HepG2 (cell line): Measurements from ENCODE around the gene ATE1. TPM values are rescaled to one million over a fixed set of nuclear protein-coding genes. Genes with fewer than 3 reads are reported as not detected.

Experiments
- ATAC-seq: fragments of 200-7000 bp; cut with Tn5 transposase; 3 replicates; pipeline ENCODE4 v1.9.1; 2020; ENCODE audit warnings: mild to moderate bottlenecking, moderate library complexity
- BruUV-seq: library from RNA; stranded (reverse); fragments of 400-500 nt; replicated peaks from 2 replicates; lab custom pipeline; 2021; lab: Mats Ljungman, UMichigan
- CTCF ChIA-PET: fragments of 300-600 bp; formaldehyde crosslinking; extraction: SDS; loops from one replicate; lab custom pipeline; 2021; ENCODE audit warnings: low total read pairs, inconsistent platforms, low intra/inter-chr PET ratio; lab: Yijun Ruan, JAX
- POLR2A ChIA-PET: fragments of 350-600 bp; sonication (Branson Sonifier 250); formaldehyde crosslinking; loops from one replicate; lab custom pipeline; 2020; ENCODE audit warnings: antibody characterized with exemption, inconsistent platforms; lab: Yijun Ruan, JAX
- DNase-seq: peaks from one replicate; pipeline ENCODE4 v3.0.0-alpha.2; 2015; ENCODE audit warnings: low spot score
- FAIRE-seq: peaks from 3 replicates; lab custom pipeline; 2011; peaks lifted over from hg19 to GRCh38; lab: Jason Lieb, UNC
- H2AFZ ChIP-seq: one replicate; pipeline ENCODE4 v1.6.1; 2011; ENCODE audit warnings: low read length, inconsistent platforms
- H3K27ac ChIP-seq: fragments of 300-600 bp; 3 replicates; pipeline ENCODE4 v1.8.0; 2011; ENCODE audit warnings: mixed run types, mild to moderate bottlenecking, mixed read lengths, low read length, inconsistent platforms; ENCODE audit not compliant: insufficient read depth; ENCODE audit errors: extremely low read length
- H3K27me3 ChIP-seq, 2 experiments: fragments of 200-600 bp in 1 of 2; 2 replicates in 1 of 2; 3 replicates in 1 of 2; pipeline versions ENCODE4 v1.6.0 to v1.8.0; 2011; ENCODE audit warnings: low read length in 2 of 2, mild to moderate bottlenecking in 2 of 2, moderate library complexity in 2 of 2, inconsistent platforms in 1 of 2; ENCODE audit not compliant: insufficient read depth in 2 of 2, control insufficient read depth in 1 of 2
- H3K36me3 ChIP-seq, 2 experiments: fragments of 200-600 bp in 1 of 2; replicated peaks in 1 of 2; 2 replicates in 1 of 2; 3 replicates in 1 of 2; pipeline versions ENCODE4 v1.5.1 to v1.8.0; 2011; ENCODE audit warnings: low read length in 2 of 2, inconsistent platforms in 1 of 2; ENCODE audit not compliant: insufficient read depth in 2 of 2, control insufficient read depth in 1 of 2
- H3K4me1 ChIP-seq: 2 replicates; pipeline ENCODE4 v1.5.1; 2012; ENCODE audit warnings: low read length, inconsistent platforms; ENCODE audit not compliant: insufficient read depth
- H3K4me2 ChIP-seq: 2 replicates; pipeline ENCODE4 v1.6.0; 2011; ENCODE audit warnings: low read depth, low read length, inconsistent platforms
- H3K4me3 ChIP-seq, 3 experiments: fragments of 200-600 bp in 1 of 3; sonication (generic), shearing (Covaris generic) in 1 of 3; replicated peaks in 1 of 3; 2 replicates each; pipeline ENCODE4 v1.5.1; 2011 to 2016; ENCODE audit warnings: low read length in 3 of 3, inconsistent platforms in 2 of 3, low read depth in 2 of 3, mild to moderate bottlenecking in 2 of 3, control low read depth in 1 of 3, mixed read lengths in 1 of 3; ENCODE audit not compliant: insufficient read depth in 1 of 3
- H3K79me2 ChIP-seq: one replicate; pipeline ENCODE4 v1.6.1; 2011; ENCODE audit warnings: low read length, inconsistent platforms; ENCODE audit not compliant: insufficient read depth
- H3K9ac ChIP-seq: 2 replicates; pipeline ENCODE4 v1.6.0; 2011; ENCODE audit warnings: mild to moderate bottlenecking, low read depth, low read length, inconsistent platforms; ENCODE audit not compliant: insufficient read depth
- H3K9me3 ChIP-seq: 2 replicates; pipeline ENCODE4 v1.5.1; 2012; ENCODE audit warnings: mild to moderate bottlenecking, low read length
- H4K20me1 ChIP-seq: 2 replicates; pipeline ENCODE4 v1.6.0; 2011; ENCODE audit warnings: inconsistent platforms, mild to moderate bottlenecking, low read length, moderate library complexity; ENCODE audit not compliant: insufficient read depth
- CHD2 ChIP-seq: IDR thresholded peaks from 2 replicates; pipeline ENCODE4 v1.6.1; 2011; ENCODE audit warnings: low read depth, low read length, improper control_type of control experiment
- HDAC2 ChIP-seq: sonication (generic); formaldehyde crosslinking; IDR thresholded peaks from 2 replicates; pipeline ENCODE4 v1.4.0; 2020; ENCODE audit warnings: missing genetic modification reagents
- HNF1A ChIP-seq, 2 experiments: sonication (generic) in 1 of 2; formaldehyde crosslinking in 1 of 2; IDR thresholded peaks; 2 replicates each; pipeline versions ENCODE4 v1.4.0 to v1.6.1; 2016 to 2020; ENCODE audit warnings: borderline replicate concordance in 1 of 2, low read depth in 1 of 2, mild to moderate bottlenecking in 1 of 2, missing genetic modification reagents in 1 of 2
- HOXA7 ChIP-seq: sonication (generic); formaldehyde crosslinking; IDR thresholded peaks from 2 replicates; pipeline ENCODE4 v1.8.1; 2022; ENCODE audit warnings: mild to moderate bottlenecking, missing genetic modification reagents, moderate library complexity
- RFX3 ChIP-seq: IDR thresholded peaks from 2 replicates; pipeline ENCODE4 v1.6.1; 2016; ENCODE audit warnings: missing biosample characterization, missing genetic modification reagents
- ZNF329 ChIP-seq: sonication (generic); formaldehyde crosslinking; IDR thresholded peaks from 2 replicates; pipeline ENCODE4 v1.9.0; 2021; ENCODE audit warnings: low read depth, mild to moderate bottlenecking, missing genetic modification reagents
- ZNF33A ChIP-seq: sonication (generic); formaldehyde crosslinking; IDR thresholded peaks from 2 replicates; pipeline ENCODE4 v1.5.1; 2020; ENCODE audit warnings: missing genetic modification reagents, mild to moderate bottlenecking, moderate library complexity, borderline replicate concordance
- ZNF512 ChIP-seq: sonication (generic); formaldehyde crosslinking; IDR thresholded peaks from 2 replicates; pipeline ENCODE4 v1.4.0; 2020; ENCODE audit warnings: mild to moderate bottlenecking, missing genetic modification reagents
- WGBS: methylation state at CpG from one replicate; pipeline ENCODE4 v1.1.6; 2017; ENCODE audit warnings: low lambda C conversion rate; 5-methylcytosine and 5-hydroxymethylcytosine counted together
- in situ Hi-C: cut with HindIII; loops from 2 replicates; pipeline ENCODE4 v1.10.0; 2017; ENCODE audit warnings: low pct_unique_long_range_greater_than_20kb; ENCODE audit not compliant: extremely low pct_ligation_motif_present
- intact Hi-C: fragments of 100-400 bp; cut with micrococcal nuclease; formaldehyde crosslinking; loops from one replicate; pipeline ENCODE4 v1.10.0; 2022; ENCODE audit not compliant: unreplicated experiment
- polyA plus RNA-seq, 8 experiments: library from polyadenylated mRNA; depleted of rRNA in 3 of 8; stranded (reverse) in 7 of 8; unstranded in 1 of 8; fragments of >200 nt; fragmentation: Illumina TruSeq in 4 of 8; extraction: Trizol in 4 of 8; gene quantifications; 2 replicates each; pipeline versions ENCODE4 v1.2.1 to v1.2.3, GENCODE V29; 2011 to 2016; ENCODE audit warnings: low read depth in 4 of 8, missing spikeins in 1 of 8, mixed read lengths in 1 of 8; ENCODE audit not compliant: insufficient read depth in 1 of 8
- total RNA-seq, 5 experiments: library from RNA; depleted of rRNA; stranded (reverse); fragments of >200 nt; fragmentation: Illumina TruSeq; extraction: Trizol; gene quantifications; 2 replicates each; pipeline ENCODE4 v1.2.3, GENCODE V29; 2016; ENCODE audit warnings: low read depth in 1 of 5
- TF ChIP-seq, protein P1 (sequence below): sonication (generic); formaldehyde crosslinking; IDR thresholded peaks from 2 replicates; pipeline ENCODE4 v1.5.1; 2020; ENCODE audit warnings: mild to moderate bottlenecking, moderate library complexity, missing genetic modification reagents

Gene ATE1
- total and polyA plus RNA-seq, 2 of the 13 experiments (the other 11 are each of a cell fraction or from before 2014, with no cell fraction given) = 17.5 to 42.2 TPM

GRCh38 chr10:121816197-121816596, 111.6 kb downstream of the ATE1 start:
- ATAC-seq = no peak
- no TSS peak for BruUV-seq
- CTCF ChIA-PET = no interaction called here

GRCh38 chr10:121813857-121814256, 114.0 kb downstream of the ATE1 start:
- no peak overlapping the region for H3K4me3 ChIP-seq
- H3K4me1 ChIP-seq = peaks cover 4% of the 10 kb centered on the region
- 87% methylated on average over 4 of the region's 4 CpGs for WGBS
- H3K36me3 ChIP-seq = peaks cover 0 to 25% of the 10 kb centered on the region in 2 experiments; a peak in 4 of 5 replicates
- no peak overlapping the region for H3K4me2 ChIP-seq
- ChIA-PET POLR2A (no interaction called here), CTCF (no interaction called here)
- H3K27me3 ChIP-seq = no peaks in the 10 kb centered on the region
- no peak overlapping the region for H3K9ac ChIP-seq
- no peak overlapping the region for H2AFZ ChIP-seq
- intact Hi-C loops = no loop called here
- BruUV-seq = no TSS peak
- FAIRE-seq (no peak), ATAC-seq (no peak), DNase-seq (no peak)
- H3K27ac ChIP-seq = no peak overlapping the region
- H3K9me3 ChIP-seq = no peaks in the 10 kb centered on the region
- in situ Hi-C loops = no loop called here
- TF ChIP-seq ZNF512 (CRISPR knock-in tag) = no peak
- TF ChIP-seq, protein P1, sequence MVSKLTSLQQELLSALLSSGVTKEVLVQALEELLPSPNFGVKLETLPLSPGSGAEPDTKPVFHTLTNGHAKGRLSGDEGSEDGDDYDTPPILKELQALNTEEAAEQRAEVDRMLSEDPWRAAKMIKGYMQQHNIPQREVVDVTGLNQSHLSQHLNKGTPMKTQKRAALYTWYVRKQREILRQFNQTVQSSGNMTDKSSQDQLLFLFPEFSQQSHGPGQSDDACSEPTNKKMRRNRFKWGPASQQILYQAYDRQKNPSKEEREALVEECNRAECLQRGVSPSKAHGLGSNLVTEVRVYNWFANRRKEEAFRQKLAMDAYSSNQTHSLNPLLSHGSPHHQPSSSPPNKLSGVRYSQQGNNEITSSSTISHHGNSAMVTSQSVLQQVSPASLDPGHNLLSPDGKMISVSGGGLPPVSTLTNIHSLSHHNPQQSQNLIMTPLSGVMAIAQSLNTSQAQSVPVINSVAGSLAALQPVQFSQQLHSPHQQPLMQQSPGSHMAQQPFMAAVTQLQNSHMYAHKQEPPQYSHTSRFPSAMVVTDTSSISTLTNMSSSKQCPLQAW (CRISPR knock-in tag) = no peak
- TF ChIP-seq RFX3 (CRISPR knock-in tag) = no peak
- no peak for TF ChIP-seq HOXA7 (CRISPR knock-in tag)
- TF ChIP-seq HNF1A (IDR thresholded peaks at IDR 0.05; ENCODE audit: low read depth) = no peak
- no peak for TF ChIP-seq HNF1A (CRISPR knock-in tag; IDR thresholded peaks at IDR 0.05; ENCODE audit: borderline replicate concordance)
- TF ChIP-seq ZNF329 (CRISPR knock-in tag) = no peak
- no peak for TF ChIP-seq CHD2
- TF ChIP-seq ZNF33A (CRISPR knock-in tag) = no peak
- H4K20me1 ChIP-seq = no peaks in the 10 kb centered on the region
- no peaks in the 10 kb centered on the region for H3K79me2 ChIP-seq

More at GRCh38 chr10:121816197-121816596, 111.6 kb downstream of the ATE1 start:
- peaks cover 0 to 23% of the 10 kb centered on the region in 2 experiments; a peak in 4 of 5 replicates for H3K36me3 ChIP-seq
- H3K27me3 ChIP-seq = no peaks in the 10 kb centered on the region
- POLR2A ChIA-PET = no interaction called here
- no peaks in the 10 kb centered on the region for H3K9me3 ChIP-seq
- H4K20me1 ChIP-seq = no peaks in the 10 kb centered on the region
- 100% methylated on average over 1 of the region's 1 CpG for WGBS
- no peak for FAIRE-seq
- no peak overlapping the region for H3K4me3 ChIP-seq
- H2AFZ ChIP-seq = no peak overlapping the region
- no peak overlapping the region for H3K9ac ChIP-seq
- no peak overlapping the region for H3K4me2 ChIP-seq
- intact Hi-C loops = no loop called here
- no peaks in the 10 kb centered on the region for H3K79me2 ChIP-seq
- no peak for TF ChIP-seq HDAC2 (CRISPR knock-in tag)
- TF ChIP-seq, all 625 proteins: peak for 0
- DNase-seq = no peak
- Histone ChIP-seq H3K4me1 (no peaks in the 10 kb centered on the region), H3K27ac (no peak overlapping the region)
- in situ Hi-C loops = no loop called here
